ENCODE results near the gene WDR83. TPM values are rescaled to one million over a fixed set of nuclear protein-coding genes. Genes with fewer than 3 reads are reported as not detected.

Gene WDR83
- total and polyA plus RNA-seq, 12 donors, result 3.9 to 68.5 (median 15.0) TPM

DNA sequence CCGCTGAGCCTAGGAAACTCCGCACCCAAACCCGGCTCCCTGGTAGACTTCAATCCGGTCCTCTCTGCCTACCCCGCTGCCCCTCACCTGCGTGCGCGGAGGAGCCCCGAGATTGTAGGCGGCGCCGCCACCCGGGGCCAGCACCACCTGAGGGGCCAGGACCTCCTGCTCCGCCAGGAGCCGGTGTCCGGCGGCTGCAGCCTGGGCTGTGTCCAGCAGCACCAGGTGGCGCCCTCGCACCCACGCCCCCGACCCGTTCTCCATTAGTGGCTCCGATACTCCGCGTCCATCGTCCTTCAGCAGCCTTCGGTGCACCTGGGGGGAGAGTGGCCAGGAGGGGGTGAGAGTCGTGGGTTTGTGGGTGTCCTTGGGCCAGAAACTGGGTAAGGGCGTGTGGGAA is 18.5 kb upstream of the WDR83 start:
- Histone ChIP-seq H3K27me3 (no peaks in the 10 kb centered on the region), H3K4me3 (peak overlapping the region in 2 of 4 donors; percentile 23 to 57), H3K27ac (peak overlapping the region in 1 of 5 donors; percentile 46), H3K36me3 (replicated peaks in 1 of 2) (peaks cover 0 to 8% of the 10 kb centered on the region in 2 donors), H3K4me1 (replicated peaks in 1 of 2) (peaks cover 8 to 13% of the 10 kb centered on the region in 2 donors), H3K9me3 (replicated peaks in 1 of 3) (no peaks in the 10 kb centered on the region)
- DNase-seq, result peak in 3 of 7 donors; percentile 33 to 56 (median 43)
- intact Hi-C loops (cut with DNase I), result no loop called here
- WGBS, 4 donors, result 6 to 20% (median 8%) methylated on average over 7 to 29 of the region's 29 CpGs
- TF ChIP-seq POLR2A (IDR thresholded peaks at IDR 0.05), result no peak
- TF ChIP-seq, protein P1, sequence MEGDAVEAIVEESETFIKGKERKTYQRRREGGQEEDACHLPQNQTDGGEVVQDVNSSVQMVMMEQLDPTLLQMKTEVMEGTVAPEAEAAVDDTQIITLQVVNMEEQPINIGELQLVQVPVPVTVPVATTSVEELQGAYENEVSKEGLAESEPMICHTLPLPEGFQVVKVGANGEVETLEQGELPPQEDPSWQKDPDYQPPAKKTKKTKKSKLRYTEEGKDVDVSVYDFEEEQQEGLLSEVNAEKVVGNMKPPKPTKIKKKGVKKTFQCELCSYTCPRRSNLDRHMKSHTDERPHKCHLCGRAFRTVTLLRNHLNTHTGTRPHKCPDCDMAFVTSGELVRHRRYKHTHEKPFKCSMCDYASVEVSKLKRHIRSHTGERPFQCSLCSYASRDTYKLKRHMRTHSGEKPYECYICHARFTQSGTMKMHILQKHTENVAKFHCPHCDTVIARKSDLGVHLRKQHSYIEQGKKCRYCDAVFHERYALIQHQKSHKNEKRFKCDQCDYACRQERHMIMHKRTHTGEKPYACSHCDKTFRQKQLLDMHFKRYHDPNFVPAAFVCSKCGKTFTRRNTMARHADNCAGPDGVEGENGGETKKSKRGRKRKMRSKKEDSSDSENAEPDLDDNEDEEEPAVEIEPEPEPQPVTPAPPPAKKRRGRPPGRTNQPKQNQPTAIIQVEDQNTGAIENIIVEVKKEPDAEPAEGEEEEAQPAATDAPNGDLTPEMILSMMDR (IDR thresholded peaks at IDR 0.05), result peak in 3 of 6 experiments; percentile 15 to 37 (median 31)

DNA sequence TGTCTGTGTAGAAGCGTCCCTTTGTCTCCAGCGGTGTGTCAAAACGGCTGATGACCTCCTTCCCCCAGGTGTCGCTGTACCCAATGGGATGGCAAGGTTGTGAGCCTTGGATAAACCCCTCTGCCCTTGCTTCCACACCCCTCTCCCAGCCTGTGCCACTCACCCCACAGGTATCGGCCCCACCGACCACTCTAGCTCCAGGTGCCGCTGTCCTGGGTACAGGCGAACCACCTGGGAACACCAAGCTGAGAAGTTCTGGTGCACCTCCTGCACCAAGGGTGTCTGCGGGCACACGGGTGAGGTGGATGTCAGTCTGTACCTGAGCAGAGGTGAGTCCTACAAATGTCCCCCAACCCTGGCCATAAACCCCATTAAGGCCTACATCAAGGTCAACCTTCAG is 16.7 kb upstream of the WDR83 start:
- WGBS, 4 donors, result 93 to 97% (median 94%) methylated on average over 9 to 10 of the region's 10 CpGs

DNA sequence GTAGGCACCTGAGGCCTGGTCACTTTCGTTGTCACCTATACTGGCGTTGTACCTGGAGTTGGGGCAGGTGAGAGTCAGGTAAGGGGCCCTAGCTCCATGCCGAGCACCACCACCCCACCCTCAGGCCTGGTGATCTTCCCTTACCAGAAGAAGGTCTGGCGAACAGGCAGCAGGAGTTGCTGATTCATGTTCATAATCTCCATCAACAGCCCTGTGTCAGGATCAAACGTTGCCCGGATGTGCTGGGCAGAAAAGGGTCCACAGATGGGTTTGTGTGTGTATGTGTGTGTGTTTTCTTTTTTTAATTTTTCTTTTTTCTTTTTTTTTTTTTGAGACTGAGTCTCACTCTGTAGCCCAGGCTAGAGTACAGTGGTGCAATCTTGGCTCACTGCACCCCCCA is 14.4 kb upstream of the WDR83 start:
- no peak for DNase-seq
- Histone ChIP-seq H3K27me3 (no peaks in the 10 kb centered on the region), H3K4me1 (replicated peaks in 1 of 2) (peaks cover 8 to 13% of the 10 kb centered on the region in 2 donors), H3K9me3 (replicated peaks in 1 of 3) (no peaks in the 10 kb centered on the region), H3K4me3 (no peak overlapping the region), H3K36me3 (replicated peaks in 1 of 2) (peaks cover 0 to 24% of the 10 kb centered on the region in 2 donors), H3K27ac (no peak overlapping the region)
- 90 to 93% (median 92%) methylated on average over 6 of the region's 6 CpGs for WGBS, 4 donors
- intact Hi-C loops (cut with DNase I), result no loop called here
- no peak for TF ChIP-seq POLR2A (IDR thresholded peaks at IDR 0.05)

More for the DNA sequence above, 16.7 kb upstream of the WDR83 start:
- no peak for DNase-seq
- Histone ChIP-seq H3K4me1 (replicated peaks in 1 of 2) (peaks cover 8 to 13% of the 10 kb centered on the region in 2 donors), H3K4me3 (no peak overlapping the region), H3K27ac (no peak overlapping the region), H3K36me3 (replicated peaks in 1 of 2) (peaks cover 0 to 8% of the 10 kb centered on the region in 2 donors), H3K9me3 (replicated peaks in 1 of 3) (no peaks in the 10 kb centered on the region), H3K27me3 (no peaks in the 10 kb centered on the region)
- intact Hi-C loops (cut with DNase I), result no loop called here
- TF ChIP-seq, protein P1 (IDR thresholded peaks at IDR 0.05), result no peak
- TF ChIP-seq POLR2A (IDR thresholded peaks at IDR 0.05), result no peak

GRCh38 chr19:12655546-12655945 is 11.1 kb upstream of the WDR83 start:
- Histone ChIP-seq H3K36me3 (replicated peaks in 1 of 2) (peaks cover 0 to 32% of the 10 kb centered on the region in 2 donors), H3K9me3 (replicated peaks in 1 of 3) (no peaks in the 10 kb centered on the region), H3K4me1 (replicated peaks in 1 of 2) (no peaks in the 10 kb centered on the region), H3K4me3 (no peak overlapping the region), H3K27ac (no peak overlapping the region), H3K27me3 (no peaks in the 10 kb centered on the region)
- no peak for DNase-seq
- WGBS, 4 donors, result 88 to 94% (median 91%) methylated on average over 8 of the region's 8 CpGs
- no peak for TF ChIP-seq POLR2A (IDR thresholded peaks at IDR 0.05)
- TF ChIP-seq, protein P1 (IDR thresholded peaks at IDR 0.05), result no peak
- intact Hi-C loops (cut with DNase I), result no loop called here

DNA sequence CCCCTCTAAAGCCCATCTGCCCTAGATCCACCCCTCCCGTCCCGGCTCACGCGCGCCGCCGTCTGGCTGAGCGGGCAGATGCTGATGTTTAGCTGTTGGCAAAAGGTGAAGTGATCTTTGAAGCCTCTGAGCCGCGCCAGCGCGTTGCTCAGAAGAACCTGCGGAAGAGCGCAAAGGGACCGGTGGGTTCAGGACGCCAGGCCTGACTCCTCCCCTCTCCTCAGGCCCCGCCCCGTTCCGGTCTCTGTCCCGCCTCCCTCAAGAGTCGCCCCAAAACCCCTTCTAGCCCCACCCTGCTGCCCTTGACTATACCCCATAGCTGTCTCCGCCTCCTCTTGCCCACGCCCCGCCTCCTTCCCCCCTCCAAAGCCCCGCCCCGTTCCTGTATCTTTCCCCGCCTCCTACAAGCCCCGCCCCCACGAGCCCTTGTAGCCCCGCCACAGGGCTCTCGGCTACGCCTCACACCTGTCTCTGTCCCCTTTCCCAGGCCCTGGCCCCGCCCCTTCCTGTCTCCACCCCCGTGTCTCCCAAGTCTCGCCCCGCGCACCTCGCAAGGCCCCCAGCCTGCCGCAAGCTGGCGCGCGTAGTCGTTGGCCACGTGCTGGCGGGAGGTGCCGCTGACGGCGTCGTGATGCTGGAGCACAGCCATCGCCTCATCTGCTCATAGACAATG is 9.6 kb upstream of the WDR83 start:
- Histone ChIP-seq H3K4me1 (replicated peaks in 1 of 2) (no peaks in the 10 kb centered on the region), H3K9me3 (replicated peaks in 1 of 3) (no peaks in the 10 kb centered on the region), H3K27ac (no peak overlapping the region), H3K4me3 (no peak overlapping the region), H3K36me3 (replicated peaks in 1 of 2) (peaks cover 0 to 38% of the 10 kb centered on the region in 2 donors), H3K27me3 (no peaks in the 10 kb centered on the region)
- DNase-seq, result no peak
- intact Hi-C loops (cut with DNase I), result no loop called here
- WGBS, 4 donors, result 53 to 71% (median 61%) methylated on average over 35 to 50 of the region's 50 CpGs
- TF ChIP-seq, protein P1 (IDR thresholded peaks at IDR 0.05), result no peak
- TF ChIP-seq POLR2A (IDR thresholded peaks at IDR 0.05), result no peak

Data from adrenal gland (tissue), 12 donors.